IPS-NIHi7 (cell line): ENCODE results near the gene FAM53A.
"Not testable (repeated sequence)": the region's sequence is repeated elsewhere in the genome, so short reads cannot be mapped to it uniquely, and the experiment has no call there.

Experiments used
- DNase-seq: peaks from one replicate; pipeline ENCODE4 v3.0.0; 2012; ENCODE audit warnings: mixed read lengths; ENCODE audit errors: extremely low spot score

Gene FAM53A

GRCh38 chr4:1607436-1608195 is 76.5 kb downstream of the FAM53A start:
- not testable (repeated sequence) for DNase-seq

- DNase-seq = no peak
Measured at GRCh38 chr4:1604706-1605205, 79.4 kb downstream of the FAM53A start.

- DNase-seq = no peak
Measured at GRCh38 chr4:1604181-1604705, 79.9 kb downstream of the FAM53A start.

DNA sequence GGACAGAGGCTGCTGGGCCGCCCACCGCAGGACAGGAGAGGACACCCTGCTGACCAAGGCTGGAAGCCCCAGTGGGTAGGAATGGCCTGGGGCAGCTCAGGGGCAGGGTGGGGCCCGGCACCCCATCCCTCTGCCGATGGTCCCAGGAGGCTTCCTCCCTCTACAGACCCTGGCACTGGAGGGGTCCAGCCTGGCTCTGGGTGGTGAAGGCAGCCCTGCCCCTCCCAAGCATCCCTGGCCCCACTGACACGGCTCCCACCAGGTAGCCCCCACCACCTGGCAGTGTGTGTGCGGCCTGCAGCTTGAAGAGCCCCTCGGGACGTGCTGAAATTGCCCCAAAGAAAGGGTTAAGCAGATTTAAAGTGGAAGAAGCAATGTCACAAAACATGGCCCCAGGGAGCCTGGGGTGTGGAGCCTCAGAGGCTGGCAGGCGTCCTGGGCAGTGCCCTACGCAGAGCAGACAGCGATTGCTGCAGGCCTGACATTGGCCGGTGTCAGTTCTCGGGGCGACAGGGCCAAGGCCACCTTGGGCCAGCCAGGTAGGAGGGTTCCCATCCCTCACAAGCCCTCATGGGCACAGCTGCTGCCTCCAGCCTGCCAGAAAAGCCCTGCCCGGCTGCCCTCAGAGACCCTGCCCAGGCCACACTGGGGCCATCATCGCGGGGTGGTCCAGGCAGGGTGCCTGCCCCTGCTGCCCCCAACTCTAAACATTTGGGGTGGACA is 80.5 kb downstream of the FAM53A start:
- DNase-seq = no peak

GRCh38 chr4:1602655-1603412 is 81.3 kb downstream of the FAM53A start:
- no peak for DNase-seq

GRCh38 chr4:1601852-1602654 is 82.1 kb downstream of the FAM53A start:
- no peak for DNase-seq

GRCh38 chr4:1601533-1601835 is 82.6 kb downstream of the FAM53A start:
- no peak for DNase-seq

DNA sequence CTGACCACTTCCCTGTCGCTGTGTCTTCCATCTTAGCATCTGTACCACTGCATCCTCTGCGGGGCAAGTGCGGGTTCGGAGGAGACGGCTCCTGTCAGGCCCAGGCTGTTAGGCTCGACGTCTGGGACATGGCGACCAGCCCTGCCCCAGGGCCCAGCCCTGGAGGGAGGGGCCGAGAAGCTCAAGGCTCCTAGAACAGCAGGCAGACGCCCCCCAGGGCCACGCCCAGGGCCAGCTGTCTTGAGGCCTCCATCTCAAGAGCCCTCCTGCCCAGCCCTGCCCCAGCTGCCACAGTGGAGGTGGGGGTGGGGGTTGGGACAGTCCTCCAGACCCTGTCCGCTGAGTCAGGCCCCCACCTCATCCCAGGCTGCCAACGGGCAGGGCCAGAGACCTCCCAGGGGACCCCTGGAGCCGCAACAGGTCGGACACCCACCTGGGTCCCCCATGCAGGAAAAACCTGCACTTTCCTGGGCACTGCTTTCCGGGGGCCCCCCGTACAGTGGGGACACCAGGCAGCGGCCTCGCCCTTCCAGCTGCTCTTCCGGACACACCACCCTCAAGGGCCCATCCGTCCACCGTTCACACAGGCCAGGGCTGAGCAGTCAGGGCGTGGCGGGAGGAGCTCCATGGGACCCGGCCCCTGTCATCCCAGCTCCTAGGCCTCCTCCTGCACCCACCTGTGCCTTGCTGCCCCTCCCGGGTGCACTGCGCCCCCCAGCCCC is 83.1 kb downstream of the FAM53A start:
- no peak for DNase-seq

- no peak for DNase-seq
Measured at GRCh38 chr4:1600211-1600780, 83.8 kb downstream of the FAM53A start.

GRCh38 chr4:1599491-1600210 is 84.5 kb downstream of the FAM53A start:
- DNase-seq = no peak

DNA sequence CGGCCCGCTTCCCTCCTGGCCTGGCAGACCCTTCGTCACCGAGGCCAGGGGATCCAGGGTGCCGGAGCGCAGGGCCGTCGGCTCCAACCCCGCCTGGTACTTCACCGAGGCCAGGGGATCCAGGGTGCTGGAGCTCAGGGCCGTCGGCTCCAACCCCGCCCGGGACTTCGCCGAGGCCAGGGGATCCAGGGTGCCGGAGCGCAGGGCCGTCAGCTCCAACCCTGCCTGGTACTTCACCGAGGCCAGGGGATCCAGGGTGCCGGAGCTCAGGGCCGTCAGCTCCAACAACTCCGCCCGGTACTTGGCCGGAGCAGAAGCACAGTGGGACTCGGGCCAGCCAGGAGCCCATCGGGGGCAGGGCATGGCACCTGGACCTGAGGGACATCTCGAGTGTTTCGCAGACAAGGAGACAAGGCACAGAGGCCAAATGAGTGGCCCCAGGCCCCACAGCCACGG is 85.1 kb downstream of the FAM53A start:
- no peak for DNase-seq

DNA sequence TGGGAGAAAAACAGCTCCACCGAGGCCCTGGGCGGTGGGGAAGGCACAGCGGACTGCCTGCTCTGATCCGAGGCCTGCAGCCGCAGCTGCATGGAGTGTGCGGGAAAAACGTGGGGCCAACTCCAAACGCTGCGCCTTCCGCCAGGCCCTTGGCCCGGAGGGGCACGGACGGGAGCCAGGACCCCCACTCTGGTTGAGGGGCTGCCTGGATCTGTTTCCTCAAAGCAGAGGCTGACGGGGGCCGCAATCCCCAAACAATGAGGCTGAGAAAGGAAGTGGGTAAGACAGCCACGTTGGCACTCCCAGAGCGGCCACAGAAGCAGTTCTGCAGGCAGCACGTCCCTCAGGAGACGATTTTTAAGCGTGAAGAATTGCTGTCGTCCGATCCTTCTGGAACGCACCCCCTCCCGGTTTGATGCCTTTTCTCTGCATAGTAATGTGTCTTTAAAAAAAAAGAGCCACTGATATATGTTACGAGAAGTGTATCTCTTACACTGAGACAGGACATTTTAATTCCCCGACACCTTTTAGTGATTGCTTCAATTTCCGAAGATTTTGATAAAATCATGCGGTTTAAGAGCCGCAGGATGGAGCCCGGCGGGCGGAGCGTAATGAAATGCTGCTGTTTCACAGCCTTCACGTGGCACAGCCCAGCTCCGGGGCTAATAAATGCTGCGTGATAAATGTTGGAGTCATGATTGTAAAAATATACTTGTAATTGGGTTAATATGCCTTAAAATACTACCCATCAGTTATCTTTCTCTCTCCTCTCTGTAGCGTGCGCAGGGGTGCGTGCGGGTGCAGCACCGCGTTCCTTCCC is 85.7 kb downstream of the FAM53A start:
- no peak for DNase-seq

DNA sequence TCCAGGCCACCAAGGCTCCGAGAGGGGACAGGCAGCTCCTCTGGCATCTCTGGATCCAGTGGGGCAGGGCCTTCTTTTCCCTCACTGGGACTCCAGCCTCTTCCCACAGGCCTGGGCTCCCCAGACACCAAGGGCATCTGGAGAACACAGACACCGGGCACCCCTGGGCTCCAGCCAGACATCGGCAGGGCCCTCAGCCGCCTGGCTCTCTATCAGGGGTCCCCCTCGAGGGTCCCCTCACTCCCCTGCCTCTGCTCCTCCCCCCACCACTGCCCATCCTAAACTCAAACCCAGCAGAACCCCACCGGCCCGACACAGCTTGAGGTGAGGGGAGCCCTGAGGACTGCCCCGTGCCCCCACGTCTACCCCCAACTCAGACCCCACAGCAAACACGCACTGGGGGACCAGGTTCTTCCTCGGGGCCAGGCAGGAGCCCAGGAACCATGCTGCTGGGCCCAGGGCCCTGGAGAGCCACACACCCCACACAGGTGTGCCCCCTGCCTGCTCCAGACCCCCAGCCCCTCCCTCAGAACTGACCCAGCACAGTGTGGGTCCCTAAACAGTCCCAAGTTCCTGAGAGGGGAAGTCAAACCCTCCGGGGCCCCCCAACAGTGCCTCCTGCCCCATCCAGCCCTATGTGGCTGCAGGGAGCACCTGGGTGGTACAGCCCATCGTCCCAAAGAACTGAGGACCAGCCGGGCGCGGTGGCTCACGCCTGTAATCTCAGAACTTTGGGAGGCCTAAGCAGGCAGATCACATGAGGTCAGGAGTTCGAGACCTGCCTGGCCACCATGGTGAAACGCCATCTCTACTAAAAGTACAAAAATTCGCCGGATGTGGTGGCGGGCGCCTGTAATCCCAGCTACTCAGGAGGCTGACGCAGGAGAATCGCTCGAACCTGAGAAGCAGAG is 86.8 kb downstream of the FAM53A start:
- DNase-seq = no peak

DNA sequence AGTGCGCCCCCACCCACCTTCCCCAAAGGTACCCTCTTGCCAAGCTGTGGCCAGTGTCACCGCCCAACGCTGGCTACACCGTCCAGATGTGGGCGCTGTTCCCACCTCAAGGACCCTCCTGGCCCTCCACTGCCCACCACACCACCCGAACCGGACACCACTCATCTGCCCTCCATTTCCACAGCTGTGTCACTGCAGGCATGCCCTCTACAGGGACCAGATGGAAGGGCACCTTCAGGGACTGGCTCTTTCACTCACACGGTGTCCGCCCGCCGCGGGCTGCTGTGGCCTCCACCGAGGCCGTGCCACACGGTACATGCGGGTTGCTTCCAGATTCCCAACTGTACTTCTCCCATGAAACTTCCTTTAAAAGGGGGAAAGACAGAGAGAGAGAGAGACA is 87.7 kb downstream of the FAM53A start:
- no peak for DNase-seq

GRCh38 chr4:1595789-1596325 is 88.3 kb downstream of the FAM53A start:
- no peak for DNase-seq

- DNase-seq = no peak
Measured at GRCh38 chr4:1594871-1595788, 89.0 kb downstream of the FAM53A start.
